ENCODE results near the gene ZBTB17.
"Not testable (repeated sequence)": the region's sequence is repeated elsewhere in the genome, so short reads cannot be mapped to it uniquely, and the experiment has no call there.

The ZBTB17 gene

DNA sequence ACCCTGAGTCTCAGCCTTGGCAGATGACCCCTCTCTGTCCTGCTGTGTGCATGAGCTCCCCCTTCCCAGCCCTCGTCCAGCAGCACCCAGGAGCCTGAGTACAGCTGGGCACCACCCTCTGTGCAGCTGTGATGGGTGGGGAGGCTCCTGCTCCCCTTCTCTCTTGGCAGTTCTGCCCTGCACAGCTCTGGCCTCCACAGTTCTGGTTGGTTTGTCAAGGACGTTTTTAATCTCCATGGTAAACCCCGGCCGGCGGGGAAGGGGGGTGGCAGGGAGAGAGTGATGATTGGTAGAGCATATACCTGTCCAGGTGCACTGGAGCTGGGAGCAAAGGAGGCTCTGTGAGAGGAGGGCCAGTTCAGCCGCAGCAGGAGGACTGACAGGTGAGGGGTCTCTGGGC, 45.8 kb upstream of the ZBTB17 start, which contains the start of gene CLCNKA:
Gene CLCNKA, plus strand, starts transcription at position 356 of the 400 bp plus-strand sequence. CDS start 584 bp downstream, outside the sequence.
- ATAC-seq (ENCODE audit: insufficient read depth, low read depth) = no peak
- Histone ChIP-seq H3K4me1 (ENCODE audit: insufficient read depth, low read length) (no peaks in the 10 kb centered on the region), H3K9ac (ENCODE audit: low read depth, low read length) (no peak within 1 kb of the TSS), H3K27ac (ENCODE audit: low read length) (no peak within 1 kb of the TSS), H4K20me1 (ENCODE audit: insufficient read depth, low read length) (peaks cover 6% of the 10 kb centered on the region), H3K9me3 (ENCODE audit: insufficient read depth, low read length, severe bottlenecking) (no peaks in the 10 kb centered on the region), H3K36me3 (ENCODE audit: insufficient read depth, low read length) (no peaks in the 10 kb centered on the region), H3K27me3 (ENCODE audit: insufficient read depth, low read length, poor library complexity) (peaks cover 17% of the 10 kb centered on the region), H3K4me3 (ENCODE audit: low read depth in 1 of 2, low read length in 2 of 2) (no peak within 1 kb of the TSS), H3K79me2 (ENCODE audit: insufficient read depth, low read length) (no peaks in the 10 kb centered on the region), H3K4me2 (ENCODE audit: insufficient read depth, low read length) (no peak within 1 kb of the TSS), H2AFZ (ENCODE audit: low read depth, low read length) (no peak within 1 kb of the TSS)
- TF ChIP-seq, protein P1, sequence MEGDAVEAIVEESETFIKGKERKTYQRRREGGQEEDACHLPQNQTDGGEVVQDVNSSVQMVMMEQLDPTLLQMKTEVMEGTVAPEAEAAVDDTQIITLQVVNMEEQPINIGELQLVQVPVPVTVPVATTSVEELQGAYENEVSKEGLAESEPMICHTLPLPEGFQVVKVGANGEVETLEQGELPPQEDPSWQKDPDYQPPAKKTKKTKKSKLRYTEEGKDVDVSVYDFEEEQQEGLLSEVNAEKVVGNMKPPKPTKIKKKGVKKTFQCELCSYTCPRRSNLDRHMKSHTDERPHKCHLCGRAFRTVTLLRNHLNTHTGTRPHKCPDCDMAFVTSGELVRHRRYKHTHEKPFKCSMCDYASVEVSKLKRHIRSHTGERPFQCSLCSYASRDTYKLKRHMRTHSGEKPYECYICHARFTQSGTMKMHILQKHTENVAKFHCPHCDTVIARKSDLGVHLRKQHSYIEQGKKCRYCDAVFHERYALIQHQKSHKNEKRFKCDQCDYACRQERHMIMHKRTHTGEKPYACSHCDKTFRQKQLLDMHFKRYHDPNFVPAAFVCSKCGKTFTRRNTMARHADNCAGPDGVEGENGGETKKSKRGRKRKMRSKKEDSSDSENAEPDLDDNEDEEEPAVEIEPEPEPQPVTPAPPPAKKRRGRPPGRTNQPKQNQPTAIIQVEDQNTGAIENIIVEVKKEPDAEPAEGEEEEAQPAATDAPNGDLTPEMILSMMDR (IDR thresholded peaks at IDR 0.05; ENCODE audit: borderline replicate concordance, extremely low read depth, low read length, poor library complexity, severe bottlenecking) = no peak
- no peak for DNase-seq

DNA sequence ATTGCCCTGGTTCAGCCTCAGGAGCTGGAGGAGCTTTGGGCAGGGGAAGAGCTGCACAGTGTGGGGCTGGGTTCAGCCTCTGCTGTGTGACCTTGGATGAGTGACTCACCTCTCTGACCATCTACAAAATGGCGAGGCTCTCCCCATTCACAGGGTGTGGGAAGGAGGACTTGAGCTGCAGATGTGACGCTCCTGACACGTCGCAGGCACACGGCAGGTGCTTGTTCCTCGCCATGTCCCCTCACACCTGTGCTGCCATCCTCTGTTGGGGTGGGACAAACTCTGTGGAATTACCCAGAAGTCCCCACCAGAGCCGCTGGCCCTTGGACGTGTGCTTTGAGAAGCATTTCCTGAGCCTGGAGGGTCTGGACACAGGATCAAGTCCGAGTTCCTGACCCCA, 45.0 kb upstream of the ZBTB17 start:
- not testable (repeated sequence) for H3K4me3 ChIP-seq (ENCODE audit: low read depth in 1 of 2, low read length in 2 of 2); H3K36me3 ChIP-seq (ENCODE audit: insufficient read depth, low read length); ATAC-seq (ENCODE audit: insufficient read depth, low read depth); H3K9me3 ChIP-seq (ENCODE audit: insufficient read depth, low read length, severe bottlenecking); H3K9ac ChIP-seq (ENCODE audit: low read depth, low read length); H3K27ac ChIP-seq (ENCODE audit: low read length); DNase-seq; H4K20me1 ChIP-seq (ENCODE audit: insufficient read depth, low read length); H3K79me2 ChIP-seq (ENCODE audit: insufficient read depth, low read length); H3K4me1 ChIP-seq (ENCODE audit: insufficient read depth, low read length); H3K4me2 ChIP-seq (ENCODE audit: insufficient read depth, low read length); H2AFZ ChIP-seq (ENCODE audit: low read depth, low read length)
- H3K27me3 ChIP-seq (ENCODE audit: insufficient read depth, low read length, poor library complexity) = peaks cover 17% of the 10 kb centered on the region

DNA sequence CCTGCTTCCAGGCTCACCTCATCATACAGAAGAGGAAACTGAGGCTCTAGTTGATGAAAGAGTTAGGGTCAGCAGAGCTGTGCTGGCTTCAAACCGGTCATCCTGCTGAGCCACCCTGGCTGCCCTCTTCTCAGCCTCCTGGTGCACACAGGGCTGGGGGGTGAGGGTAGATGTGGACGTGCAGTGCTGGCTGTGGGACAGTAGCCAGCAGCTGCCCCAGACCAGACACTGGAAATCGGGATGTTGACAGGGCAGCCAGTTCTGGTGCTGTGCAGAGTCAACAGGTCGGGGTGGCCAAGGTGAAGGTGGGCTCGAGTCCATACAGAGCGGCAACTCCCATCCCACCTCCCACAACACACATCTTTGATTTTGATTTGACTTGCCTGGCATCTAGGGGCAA, 44.4 kb upstream of the ZBTB17 start:
- DNase-seq (no peak), ATAC-seq (ENCODE audit: insufficient read depth, low read depth) (no peak)
- no peak overlapping the region for H3K4me2 ChIP-seq (ENCODE audit: insufficient read depth, low read length)
- H3K36me3 ChIP-seq (ENCODE audit: insufficient read depth, low read length) = no peaks in the 10 kb centered on the region
- peaks cover 17% of the 10 kb centered on the region for H3K27me3 ChIP-seq (ENCODE audit: insufficient read depth, low read length, poor library complexity)
- TF ChIP-seq, protein P1 (IDR thresholded peaks at IDR 0.05; ENCODE audit: borderline replicate concordance, extremely low read depth, low read length, poor library complexity, severe bottlenecking) = no peak
- TF ChIP-seq EZH2 (IDR thresholded peaks at IDR 0.05; ENCODE audit: borderline replicate concordance, low read depth, low read length, severe bottlenecking) = no peak
- H4K20me1 ChIP-seq (ENCODE audit: insufficient read depth, low read length) = peaks cover 6% of the 10 kb centered on the region
- H3K79me2 ChIP-seq (ENCODE audit: insufficient read depth, low read length) = no peaks in the 10 kb centered on the region
- no peak overlapping the region for H3K9ac ChIP-seq (ENCODE audit: low read depth, low read length)
- H2AFZ ChIP-seq (ENCODE audit: low read depth, low read length) = no peak overlapping the region
- H3K9me3 ChIP-seq (ENCODE audit: insufficient read depth, low read length, severe bottlenecking) = no peaks in the 10 kb centered on the region
- no peak overlapping the region for H3K27ac ChIP-seq (ENCODE audit: low read length)
- H3K4me3 ChIP-seq (ENCODE audit: low read depth in 1 of 2, low read length in 2 of 2) = no peak overlapping the region
- H3K4me1 ChIP-seq (ENCODE audit: insufficient read depth, low read length) = no peaks in the 10 kb centered on the region

DNA sequence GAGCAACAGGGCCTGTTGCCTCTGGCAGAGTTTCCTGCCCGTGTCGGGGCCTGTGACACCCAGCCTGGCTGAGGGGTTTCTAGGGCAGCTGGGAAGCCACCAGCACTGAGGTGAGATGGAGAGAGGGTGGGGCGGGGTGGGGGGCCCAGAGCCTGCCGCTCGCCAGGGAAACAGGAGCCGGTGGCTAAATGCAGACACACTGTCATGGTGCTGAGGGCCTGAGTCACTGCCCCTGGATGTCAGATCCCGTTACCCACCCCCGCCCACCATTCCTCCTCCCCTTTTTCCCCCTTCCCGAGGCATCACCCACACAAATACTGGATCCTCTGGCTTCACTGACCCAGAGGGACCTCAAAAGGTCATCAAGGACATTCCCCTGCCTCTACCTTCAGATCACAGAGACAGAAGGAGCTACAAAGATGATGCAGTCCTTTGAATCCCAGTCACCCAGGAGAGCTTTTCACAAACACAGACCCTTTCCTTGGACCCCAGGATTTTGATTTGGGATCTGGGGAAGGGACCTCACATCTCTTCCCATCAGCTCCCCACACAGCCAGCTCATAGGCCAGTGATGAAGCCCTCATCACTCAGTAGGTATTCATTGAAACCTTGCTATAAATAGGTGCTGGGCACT, 43.9 kb upstream of the ZBTB17 start:
- Histone ChIP-seq H3K4me3 (ENCODE audit: low read depth in 1 of 2, low read length in 2 of 2) (no peak overlapping the region), H3K4me2 (ENCODE audit: insufficient read depth, low read length) (no peak overlapping the region), H3K79me2 (ENCODE audit: insufficient read depth, low read length) (no peaks in the 10 kb centered on the region), H4K20me1 (ENCODE audit: insufficient read depth, low read length) (peaks cover 6% of the 10 kb centered on the region), H3K9me3 (ENCODE audit: insufficient read depth, low read length, severe bottlenecking) (no peaks in the 10 kb centered on the region), H3K4me1 (ENCODE audit: insufficient read depth, low read length) (no peaks in the 10 kb centered on the region), H3K27me3 (ENCODE audit: insufficient read depth, low read length, poor library complexity) (peaks cover 17% of the 10 kb centered on the region), H3K36me3 (ENCODE audit: insufficient read depth, low read length) (no peaks in the 10 kb centered on the region), H3K9ac (ENCODE audit: low read depth, low read length) (no peak overlapping the region), H3K27ac (ENCODE audit: low read length) (no peak overlapping the region), H2AFZ (ENCODE audit: low read depth, low read length) (no peak overlapping the region)
- DNase-seq (no peak), ATAC-seq (ENCODE audit: insufficient read depth, low read depth) (0 out of 3 replicates have a peak, but pooled peaks have one; percentile 27)
- no peak for TF ChIP-seq EZH2 (IDR thresholded peaks at IDR 0.05; ENCODE audit: borderline replicate concordance, low read depth, low read length, severe bottlenecking)
- TF ChIP-seq, protein P1 (IDR thresholded peaks at IDR 0.05; ENCODE audit: borderline replicate concordance, extremely low read depth, low read length, poor library complexity, severe bottlenecking) = no peak
